H9 (cell line): ENCODE measurements around the gene NGF. TPM values are rescaled to one million over a fixed set of nuclear protein-coding genes. Genes with fewer than 3 reads are reported as not detected.

Source experiments
- DNase-seq: peaks from one replicate; pipeline ENCODE4 v3.0.0-alpha.2; 2017
- H2AFZ ChIP-seq: one replicate; pipeline ENCODE4 v1.6.1; 2013; ENCODE audit warnings: mild to moderate bottlenecking, low read length, control low read depth, moderate library complexity
- H2AK5ac ChIP-seq: 2 replicates; pipeline ENCODE4 v1.6.1; 2013; ENCODE audit warnings: low read length, control low read depth, mixed read lengths; ENCODE audit not compliant: insufficient read length
- H2BK120ac ChIP-seq: one replicate; pipeline ENCODE4 v1.6.1; 2013; ENCODE audit warnings: low read depth, mild to moderate bottlenecking, low read length, control low read depth, inconsistent platforms; ENCODE audit not compliant: poor library complexity, severe bottlenecking
- H2BK12ac ChIP-seq: 2 replicates; pipeline ENCODE4 v1.6.1; 2013; ENCODE audit warnings: low read length, control low read depth, mixed read lengths, low read depth; ENCODE audit not compliant: insufficient read length
- H2BK15ac ChIP-seq: 2 replicates; pipeline ENCODE4 v1.6.1; 2013; ENCODE audit warnings: low read depth, low read length, control low read depth
- H2BK20ac ChIP-seq: one replicate; pipeline ENCODE4 v1.6.1; 2013; ENCODE audit warnings: low read depth, mild to moderate bottlenecking, low read length, control low read depth, inconsistent platforms; ENCODE audit not compliant: poor library complexity, severe bottlenecking
- H2BK5ac ChIP-seq: 2 replicates; pipeline ENCODE4 v1.6.1; 2013; ENCODE audit warnings: low read length, control low read depth, mixed read lengths; ENCODE audit not compliant: insufficient read length
- H3K14ac ChIP-seq: 2 replicates; pipeline ENCODE4 v1.6.1; 2013; ENCODE audit warnings: low read length, control low read depth; ENCODE audit not compliant: insufficient read depth
- H3K18ac ChIP-seq: 2 replicates; pipeline ENCODE4 v1.6.1; 2013; ENCODE audit warnings: low read depth, mild to moderate bottlenecking, mixed read lengths, low read length, control low read depth; ENCODE audit not compliant: insufficient read length
- H3K23ac ChIP-seq: 2 replicates; pipeline ENCODE4 v1.6.1; 2013; ENCODE audit warnings: low read length, control low read depth, mixed read lengths, low read depth; ENCODE audit not compliant: insufficient read length
- H3K23me2 ChIP-seq: 2 replicates; pipeline ENCODE4 v1.6.1; 2013; ENCODE audit warnings: low read depth, mild to moderate bottlenecking, mixed read lengths, low read length, control low read depth; ENCODE audit not compliant: insufficient read length, poor library complexity, severe bottlenecking
- H3K27ac ChIP-seq: 2 replicates; pipeline ENCODE4 v1.5.1; 2013; ENCODE audit warnings: low read length, control low read depth, mixed read lengths, low read depth; ENCODE audit not compliant: insufficient read length
- H3K27me3 ChIP-seq: 2 replicates; pipeline ENCODE4 v1.6.1; 2013; ENCODE audit warnings: low read length, control low read depth, inconsistent platforms; ENCODE audit not compliant: insufficient read depth
- H3K4ac ChIP-seq: 2 replicates; pipeline ENCODE4 v1.6.1; 2013; ENCODE audit warnings: low read depth, mild to moderate bottlenecking, control low read depth, inconsistent platforms, low read length, moderate library complexity
- H3K4me1 ChIP-seq: 2 replicates; pipeline ENCODE4 v1.6.1; 2013; ENCODE audit warnings: low read length, control low read depth, inconsistent platforms; ENCODE audit not compliant: insufficient read depth
- H3K4me2 ChIP-seq: 2 replicates; pipeline ENCODE4 v1.6.1; 2013; ENCODE audit warnings: low read length, control low read depth, mixed read lengths; ENCODE audit not compliant: insufficient read length, insufficient read depth
- H3K56ac ChIP-seq: 2 replicates; pipeline ENCODE4 v1.6.1; 2013; ENCODE audit warnings: low read depth, mild to moderate bottlenecking, mixed read lengths, low read length, control low read depth; ENCODE audit not compliant: insufficient read length
- H3K79me1 ChIP-seq: 2 replicates; pipeline ENCODE4 v1.6.1; 2013; ENCODE audit warnings: low read depth, mild to moderate bottlenecking, moderate library complexity, low read length, control low read depth, inconsistent platforms; ENCODE audit not compliant: insufficient read depth, poor library complexity, severe bottlenecking
- H3K79me2 ChIP-seq: 2 replicates; pipeline ENCODE4 v1.6.1; 2013; ENCODE audit warnings: low read length, control low read depth, inconsistent platforms; ENCODE audit not compliant: insufficient read depth
- H3K9ac ChIP-seq: 2 replicates; pipeline ENCODE4 v1.6.1; 2013; ENCODE audit warnings: low read length, control low read depth, mixed read lengths; ENCODE audit not compliant: insufficient read length; ENCODE audit errors: extremely low read depth
- H3K9me3 ChIP-seq: one replicate; pipeline ENCODE4 v1.6.1; 2013; ENCODE audit warnings: low read depth, low read length, inconsistent platforms; ENCODE audit not compliant: control insufficient read depth
- H3T11ph ChIP-seq: one replicate; pipeline ENCODE4 v1.6.1; 2013; ENCODE audit warnings: mild to moderate bottlenecking, low read length, control low read depth, inconsistent platforms
- H4K20me1 ChIP-seq: one replicate; pipeline ENCODE4 v1.6.1; 2013; ENCODE audit not compliant: control insufficient read depth, insufficient read length, insufficient read depth
- H4K5ac ChIP-seq: 2 replicates; pipeline ENCODE4 v1.6.1; 2013; ENCODE audit warnings: low read depth, mild to moderate bottlenecking, mixed read lengths, low read length, control low read depth; ENCODE audit not compliant: insufficient read length
- H4K8ac ChIP-seq: replicated peaks from 2 replicates; pipeline ENCODE4 v1.6.1; 2013; ENCODE audit warnings: low read length, control low read depth, mixed read lengths, low read depth; ENCODE audit not compliant: insufficient read length
- H4K91ac ChIP-seq: 2 replicates; pipeline ENCODE4 v1.6.1; 2013; ENCODE audit warnings: low read depth, mild to moderate bottlenecking, moderate library complexity, mixed read lengths, low read length, control low read depth; ENCODE audit not compliant: insufficient read length
- H3K27ac Mint-ChIP-seq, 3 experiments: 2 replicates in 2 of 3; 3 replicates in 1 of 3; pipeline ENCODE4 v1.8.0; 2020 to 2021; ENCODE audit warnings: mixed read lengths in 3 of 3, mild to moderate bottlenecking in 1 of 3, moderate library complexity in 1 of 3
- H3K27me3 Mint-ChIP-seq: 2 replicates; pipeline ENCODE4 v1.8.0; 2021; ENCODE audit warnings: low read depth, mild to moderate bottlenecking, moderate library complexity, mixed read lengths
- H3K36me3 Mint-ChIP-seq, 3 experiments: 2 replicates in 2 of 3; 3 replicates in 1 of 3; pipeline ENCODE4 v1.8.0; 2020 to 2021; ENCODE audit warnings: low read depth in 3 of 3, mixed read lengths in 3 of 3; ENCODE audit not compliant: insufficient read depth in 1 of 3
- H3K4me1 Mint-ChIP-seq, 2 experiments: 2 replicates each; pipeline ENCODE4 v1.8.0; 2020; ENCODE audit warnings: mixed read lengths in 2 of 2
- H3K4me3 Mint-ChIP-seq, 2 experiments: 2 replicates in 1 of 2; 3 replicates in 1 of 2; pipeline ENCODE4 v1.8.0; 2020 to 2021; ENCODE audit warnings: mild to moderate bottlenecking in 2 of 2, mixed read lengths in 2 of 2, moderate library complexity in 1 of 2
- H3K9me3 Mint-ChIP-seq, 2 experiments: 2 replicates in 1 of 2; 3 replicates in 1 of 2; pipeline ENCODE4 v1.8.0; 2020; ENCODE audit warnings: mild to moderate bottlenecking in 2 of 2, mixed read lengths in 2 of 2, moderate library complexity in 1 of 2
- CTCF ChIP-seq: fragments of 200-600 bp; sonication (generic); conservative IDR thresholded peaks from 3 replicates; pipeline ENCODE4 v1.8.0; 2021; ENCODE audit warnings: antibody characterized with exemption, mild to moderate bottlenecking
- WGBS: extraction: QIAGEN DNeasy Blood & Tissue Kit; methylation state at CpG from one replicate; pipeline ENCODE4 v1.1.7; 2013; ENCODE audit warnings: missing lambda C conversion rate, low lambda C conversion rate, mixed read lengths; ENCODE audit not compliant: insufficient read length; ENCODE audit errors: extremely low coverage; 5-methylcytosine and 5-hydroxymethylcytosine counted together
- total RNA-seq: library from RNA; stranded (reverse); gene quantifications from 2 replicates; pipeline ENCODE4 v1.2.1, GENCODE V29; 2021

NGF gene
- total RNA-seq, 1 experiment from 2014 or later: 0.22 TPM

- Histone ChIP-seq H2BK20ac (no peak overlapping the region), H4K20me1 (no peaks in the 10 kb centered on the region), H2BK15ac (no peak overlapping the region), H3K56ac (no peak overlapping the region), H3T11ph (no peak overlapping the region), H3K27me3 (no peaks in the 10 kb centered on the region), H3K9ac (no peak overlapping the region), H3K4me2 (no peak overlapping the region), H2BK120ac (no peak overlapping the region), H3K79me2 (no peaks in the 10 kb centered on the region), H3K9me3 (no peaks in the 10 kb centered on the region), H3K23me2 (no peaks in the 10 kb centered on the region), H3K23ac (no peak overlapping the region), H4K5ac (no peak overlapping the region), H2AFZ (no peak overlapping the region), H3K18ac (no peak overlapping the region), H2BK12ac (no peak overlapping the region), H3K4me1 (no peaks in the 10 kb centered on the region), H3K14ac (no peak overlapping the region), H4K91ac (no peak overlapping the region), H3K4ac (no peak overlapping the region), H2BK5ac (no peak overlapping the region), H2AK5ac (no peak overlapping the region), H3K27ac (no peak overlapping the region), H3K79me1 (no peaks in the 10 kb centered on the region), H4K8ac (no peak overlapping the region)
- no peak overlapping the region for H3K27ac Mint-ChIP-seq
- no peaks in the 10 kb centered on the region for H3K9me3 Mint-ChIP-seq
- no peaks in the 10 kb centered on the region for H3K27me3 Mint-ChIP-seq
- H3K36me3 Mint-ChIP-seq: no peaks in the 10 kb centered on the region; a peak in 1 of 7 replicates
- no peak for TF ChIP-seq CTCF
- no peak overlapping the region for H3K4me3 Mint-ChIP-seq
- peaks cover 0 to 6% of the 10 kb centered on the region in 2 experiments; a peak in 2 of 4 replicates for H3K4me1 Mint-ChIP-seq
- no peak for DNase-seq
- WGBS: no CpG with 5 or more reads among the region's 4 CpGs
Measured at GRCh38 chr1:115314092-115314491, 24.0 kb downstream of the NGF start.
